ENCODE data around the gene SRRM1. TPM values are rescaled to one million over a fixed set of nuclear protein-coding genes. Genes with fewer than 3 reads are reported as not detected.
"Not testable (repeated sequence)": the region's sequence is repeated elsewhere in the genome, so short reads cannot be mapped to it uniquely, and the experiment has no call there.

SRRM1 gene
- total RNA-seq, 1 experiment from 2014 or later = 290 TPM

DNA sequence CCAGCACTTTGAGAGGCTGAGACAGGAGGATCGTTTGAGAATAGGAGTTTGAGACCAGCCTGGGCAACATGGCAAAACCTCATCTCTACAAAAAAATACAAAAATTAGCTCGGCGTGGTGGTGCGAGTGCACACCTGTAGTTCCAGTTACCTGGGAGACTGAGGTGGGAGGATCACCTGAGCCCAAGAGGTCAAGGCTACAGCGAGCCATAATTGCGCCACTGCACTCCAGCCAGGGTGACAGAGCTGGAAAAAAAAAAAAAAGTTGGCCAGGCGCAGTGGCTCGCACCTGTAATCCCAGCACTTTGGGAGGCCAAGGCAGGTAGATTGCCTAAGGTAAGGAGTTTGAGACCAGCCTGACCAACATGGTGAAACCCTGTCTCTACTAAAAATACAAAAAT, 55.2 kb downstream of the SRRM1 start:
- H3K23ac ChIP-seq (ENCODE audit: insufficient read length, low read depth, low read length); H2BK15ac ChIP-seq (ENCODE audit: low read depth, low read length); H3K23me2 ChIP-seq (ENCODE audit: insufficient read length, low read depth, low read length, poor library complexity, severe bottlenecking); H3K14ac ChIP-seq (ENCODE audit: insufficient read depth, low read length); H2BK5ac ChIP-seq (ENCODE audit: insufficient read length, low read length); H3K9me3 Mint-ChIP-seq; H3K27me3 ChIP-seq (ENCODE audit: insufficient read depth, low read length); H3K27ac ChIP-seq (ENCODE audit: insufficient read length, low read depth, low read length); H4K91ac ChIP-seq (ENCODE audit: insufficient read length, low read depth, low read length); H4K8ac ChIP-seq (replicated peaks; ENCODE audit: insufficient read length, low read depth, low read length); H3K4me1 ChIP-seq (ENCODE audit: insufficient read depth, low read length); H3K4me3 Mint-ChIP-seq; H4K5ac ChIP-seq (ENCODE audit: insufficient read length, low read depth, low read length); H3K56ac ChIP-seq (ENCODE audit: insufficient read length, low read depth, low read length); H2BK12ac ChIP-seq (ENCODE audit: insufficient read length, low read depth, low read length); H2BK120ac ChIP-seq (ENCODE audit: low read depth, low read length, poor library complexity, severe bottlenecking); H3K4me2 ChIP-seq (ENCODE audit: insufficient read depth, insufficient read length, low read length); H2AK5ac ChIP-seq (ENCODE audit: insufficient read length, low read length); DNase-seq; H3T11ph ChIP-seq (ENCODE audit: low read length); H3K36me3 Mint-ChIP-seq (ENCODE audit: insufficient read depth in 1 of 3, low read depth in 3 of 3); H3K79me2 ChIP-seq (ENCODE audit: insufficient read depth, low read length); H2AFZ ChIP-seq (ENCODE audit: low read length); H3K27ac Mint-ChIP-seq; H3K9me3 ChIP-seq (ENCODE audit: control insufficient read depth, low read depth, low read length); H2BK20ac ChIP-seq (ENCODE audit: low read depth, low read length, poor library complexity, severe bottlenecking); H3K27me3 Mint-ChIP-seq (ENCODE audit: low read depth); H4K20me1 ChIP-seq (ENCODE audit: control insufficient read depth, insufficient read depth, insufficient read length); H3K4ac ChIP-seq (ENCODE audit: low read depth, low read length); H3K9ac ChIP-seq (ENCODE audit: extremely low read depth, insufficient read length, low read length); H3K79me1 ChIP-seq (ENCODE audit: insufficient read depth, low read depth, low read length, poor library complexity, severe bottlenecking); H3K18ac ChIP-seq (ENCODE audit: insufficient read length, low read depth, low read length): not testable (repeated sequence)
- H3K4me1 Mint-ChIP-seq = peaks cover 28 to 32% of the 10 kb centered on the region in 2 experiments
- no CpG with 5 or more reads among the region's 8 CpGs for WGBS (ENCODE audit: extremely low coverage, insufficient read length, low lambda C conversion rate)
